OCI-LY1 (cell line): ENCODE data around the gene IL36B.

Experiments used
- H2AFZ ChIP-seq: fragments of 200-600 bp; sonication (generic), shearing (Covaris generic); 2 replicates; pipeline ENCODE4 v1.6.0; 2014; ENCODE audit warnings: antibody characterized with exemption, mild to moderate bottlenecking, low read length
- H3F3A ChIP-seq: fragments of 200-600 bp; sonication (generic), shearing (Covaris generic); 2 replicates; pipeline ENCODE4 v1.6.0; 2014; ENCODE audit warnings: mild to moderate bottlenecking, antibody characterized with exemption, low read length, moderate library complexity; ENCODE audit not compliant: insufficient read depth
- H3K27ac ChIP-seq: fragments of 200-600 bp; sonication (generic); 2 replicates; pipeline ENCODE4 v1.5.1; 2014; ENCODE audit warnings: low read length, mixed run types, mild to moderate bottlenecking, low read depth; ENCODE audit not compliant: poor library complexity, severe bottlenecking
- H3K27me3 ChIP-seq: fragments of 200-600 bp; sonication (generic); 2 replicates; pipeline ENCODE4 v1.6.0; 2014; ENCODE audit warnings: antibody characterized with exemption, mild to moderate bottlenecking, low read length, moderate library complexity; ENCODE audit not compliant: insufficient read depth
- H3K36me3 ChIP-seq: fragments of 200-600 bp; sonication (generic); 2 replicates; pipeline ENCODE4 v1.6.1; 2014; ENCODE audit warnings: mild to moderate bottlenecking, antibody characterized with exemption, low read length, moderate library complexity, mixed read lengths; ENCODE audit not compliant: insufficient read depth
- H3K4me1 ChIP-seq: fragments of 200-600 bp; sonication (generic); 2 replicates; pipeline ENCODE4 v1.5.1; 2014; ENCODE audit warnings: mild to moderate bottlenecking, low read length, moderate library complexity; ENCODE audit not compliant: insufficient read depth, severe bottlenecking
- H3K4me2 ChIP-seq: fragments of 200-600 bp; sonication (generic), shearing (Covaris generic); 2 replicates; pipeline ENCODE4 v1.6.1; 2014; ENCODE audit warnings: low read length
- H3K4me3 ChIP-seq: fragments of 200-600 bp; sonication (generic); 2 replicates; pipeline ENCODE4 v1.5.1; 2014; ENCODE audit warnings: low read length, low read depth, mild to moderate bottlenecking, mixed read lengths; ENCODE audit not compliant: poor library complexity, severe bottlenecking
- H3K79me2 ChIP-seq: fragments of 200-600 bp; shearing (Covaris generic); 2 replicates; pipeline ENCODE4 v1.6.1; 2016; ENCODE audit warnings: mixed run types, low read length, mixed read lengths; ENCODE audit not compliant: insufficient read depth
- H3K9ac ChIP-seq: fragments of 200-600 bp; sonication (generic), shearing (Covaris generic); 2 replicates; pipeline ENCODE4 v1.6.1; 2014; ENCODE audit warnings: mild to moderate bottlenecking, low read length, mixed read lengths
- H3K9me2 ChIP-seq: fragments of 200-600 bp; sonication (generic), shearing (Covaris generic); 2 replicates; pipeline ENCODE4 v1.6.1; 2014; ENCODE audit warnings: low read depth, mild to moderate bottlenecking, low read length, mixed read lengths
- H3K9me3 ChIP-seq: fragments of 200-600 bp; shearing (Covaris generic); 2 replicates; pipeline ENCODE4 v1.6.1; 2014; ENCODE audit warnings: low read length, mixed read lengths
- H4K20me1 ChIP-seq: fragments of 200-600 bp; sonication (generic), shearing (Covaris generic); 2 replicates; pipeline ENCODE4 v1.6.0; 2016; ENCODE audit warnings: mild to moderate bottlenecking, low read length; ENCODE audit not compliant: insufficient read depth
- CTCF ChIP-seq: fragments of 200-600 bp; sonication (generic), shearing (Covaris generic); IDR thresholded peaks from 2 replicates; pipeline ENCODE4 v1.5.1; 2017; ENCODE audit warnings: mild to moderate bottlenecking, antibody characterized with exemption, low read length, moderate library complexity, mixed read lengths
- EZH2 ChIP-seq: fragments of 200-600 bp; sonication (generic), shearing (Covaris generic); IDR thresholded peaks from 2 replicates; pipeline ENCODE4 v1.8.0; 2017; ENCODE audit warnings: borderline replicate concordance, mixed run types, mild to moderate bottlenecking, antibody characterized with exemption, low read length, moderate library complexity, mixed read lengths

IL36B gene

GRCh38 chr2:113052396-113052917 lies at the start of gene IL36B:
Gene IL36B (minus strand): TSS chr2:113052867.
- no peaks in the 10 kb centered on the region for H3K9me3 ChIP-seq
- H4K20me1 ChIP-seq = no peaks in the 10 kb centered on the region
- no peak within 1 kb of the TSS for H3K4me3 ChIP-seq
- H3K27ac ChIP-seq = no peak within 1 kb of the TSS
- H3K36me3 ChIP-seq = no peaks in the 10 kb centered on the region
- TF ChIP-seq CTCF (no peak), EZH2 (no peak)
- H3K9me2 ChIP-seq = no peaks in the 10 kb centered on the region
- H3K4me1 ChIP-seq = no peaks in the 10 kb centered on the region
- H3F3A ChIP-seq = no peaks in the 10 kb centered on the region
- no peak within 1 kb of the TSS for H3K9ac ChIP-seq
- no peak within 1 kb of the TSS for H3K4me2 ChIP-seq
- H2AFZ ChIP-seq = no peak within 1 kb of the TSS
- H3K27me3 ChIP-seq = no peaks in the 10 kb centered on the region
- no peaks in the 10 kb centered on the region for H3K79me2 ChIP-seq

- H3K4me2 ChIP-seq = no peak overlapping the region
- H3K4me1 ChIP-seq = no peaks in the 10 kb centered on the region
- no peak overlapping the region for H3K4me3 ChIP-seq
- H3K36me3 ChIP-seq = no peaks in the 10 kb centered on the region
- H3K27ac ChIP-seq = no peak overlapping the region
- H3F3A ChIP-seq = no peaks in the 10 kb centered on the region
- H3K9me2 ChIP-seq = no peaks in the 10 kb centered on the region
- H3K9me3 ChIP-seq = no peaks in the 10 kb centered on the region
- H3K27me3 ChIP-seq = no peaks in the 10 kb centered on the region; the same call in 1 of the 2 replicates
- H2AFZ ChIP-seq = no peak overlapping the region
- no peaks in the 10 kb centered on the region for H4K20me1 ChIP-seq
- H3K9ac ChIP-seq = no peak overlapping the region
- TF ChIP-seq EZH2 (no peak), CTCF (no peak)
- no peaks in the 10 kb centered on the region for H3K79me2 ChIP-seq
Observed at GRCh38 chr2:113102133-113102532, 49.5 kb upstream of the IL36B start.

- Histone ChIP-seq H3K4me1 (no peaks in the 10 kb centered on the region), H3K27me3 (no peaks in the 10 kb centered on the region; the same call in 1 of the 2 replicates), H3K9ac (no peak overlapping the region), H3K4me3 (no peak overlapping the region), H3K9me3 (no peaks in the 10 kb centered on the region), H3K9me2 (no peaks in the 10 kb centered on the region), H4K20me1 (no peaks in the 10 kb centered on the region), H3K79me2 (no peaks in the 10 kb centered on the region), H3K36me3 (no peaks in the 10 kb centered on the region), H3K27ac (no peak overlapping the region), H3F3A (no peaks in the 10 kb centered on the region), H3K4me2 (no peak overlapping the region), H2AFZ (no peak overlapping the region)
- no peak for TF ChIP-seq EZH2
- TF ChIP-seq CTCF = no peak
Observed at GRCh38 chr2:113098532-113098931, 45.9 kb upstream of the IL36B start.
